ENCODE results near the gene SPNS2. TPM values are rescaled to one million over a fixed set of nuclear protein-coding genes. Genes with fewer than 3 reads are reported as not detected.

SPNS2 gene
- total RNA-seq, 3 donors from 2014 or later = 9.2 to 24.5 (median 11.0) TPM

DNA sequence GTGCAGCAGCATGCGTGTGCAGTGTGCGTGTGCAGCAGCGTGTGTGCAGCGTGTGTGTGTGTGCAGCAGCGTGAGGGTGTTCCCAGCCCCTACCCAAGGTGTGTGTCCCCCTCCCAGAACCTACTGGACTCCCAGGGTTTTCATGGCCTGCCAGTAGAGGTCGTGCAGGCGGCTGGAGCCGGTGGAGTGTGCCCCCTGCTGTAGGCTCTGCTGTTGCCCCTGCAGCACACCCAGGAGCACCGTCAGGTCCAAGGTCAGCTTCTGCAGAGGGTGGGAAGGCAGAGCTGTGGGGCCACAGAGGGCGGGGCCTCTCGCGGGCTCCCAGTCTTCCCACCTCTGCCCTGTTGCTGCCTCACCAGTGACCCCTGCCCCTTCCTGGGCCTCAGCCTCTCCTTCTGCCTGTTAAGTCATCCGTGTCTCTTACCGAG, 41.6 kb downstream of the SPNS2 start:
- no peak overlapping the region for H3K4me3 ChIP-seq
- ATAC-seq (peak; percentile 4), DNase-seq (no peak)
- H3K36me3 ChIP-seq (ENCODE audit: low read depth) = no peaks in the 10 kb centered on the region
- intact Hi-C loops (cut with DNase I, micrococcal nuclease) = no loop called here
- H3K9me3 ChIP-seq = no peaks in the 10 kb centered on the region
- TF ChIP-seq, protein P1, sequence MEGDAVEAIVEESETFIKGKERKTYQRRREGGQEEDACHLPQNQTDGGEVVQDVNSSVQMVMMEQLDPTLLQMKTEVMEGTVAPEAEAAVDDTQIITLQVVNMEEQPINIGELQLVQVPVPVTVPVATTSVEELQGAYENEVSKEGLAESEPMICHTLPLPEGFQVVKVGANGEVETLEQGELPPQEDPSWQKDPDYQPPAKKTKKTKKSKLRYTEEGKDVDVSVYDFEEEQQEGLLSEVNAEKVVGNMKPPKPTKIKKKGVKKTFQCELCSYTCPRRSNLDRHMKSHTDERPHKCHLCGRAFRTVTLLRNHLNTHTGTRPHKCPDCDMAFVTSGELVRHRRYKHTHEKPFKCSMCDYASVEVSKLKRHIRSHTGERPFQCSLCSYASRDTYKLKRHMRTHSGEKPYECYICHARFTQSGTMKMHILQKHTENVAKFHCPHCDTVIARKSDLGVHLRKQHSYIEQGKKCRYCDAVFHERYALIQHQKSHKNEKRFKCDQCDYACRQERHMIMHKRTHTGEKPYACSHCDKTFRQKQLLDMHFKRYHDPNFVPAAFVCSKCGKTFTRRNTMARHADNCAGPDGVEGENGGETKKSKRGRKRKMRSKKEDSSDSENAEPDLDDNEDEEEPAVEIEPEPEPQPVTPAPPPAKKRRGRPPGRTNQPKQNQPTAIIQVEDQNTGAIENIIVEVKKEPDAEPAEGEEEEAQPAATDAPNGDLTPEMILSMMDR (IDR thresholded peaks at IDR 0.05) = no peak
- peaks cover 11% of the 10 kb centered on the region for H3K4me1 ChIP-seq (ENCODE audit: low read depth)

DNA sequence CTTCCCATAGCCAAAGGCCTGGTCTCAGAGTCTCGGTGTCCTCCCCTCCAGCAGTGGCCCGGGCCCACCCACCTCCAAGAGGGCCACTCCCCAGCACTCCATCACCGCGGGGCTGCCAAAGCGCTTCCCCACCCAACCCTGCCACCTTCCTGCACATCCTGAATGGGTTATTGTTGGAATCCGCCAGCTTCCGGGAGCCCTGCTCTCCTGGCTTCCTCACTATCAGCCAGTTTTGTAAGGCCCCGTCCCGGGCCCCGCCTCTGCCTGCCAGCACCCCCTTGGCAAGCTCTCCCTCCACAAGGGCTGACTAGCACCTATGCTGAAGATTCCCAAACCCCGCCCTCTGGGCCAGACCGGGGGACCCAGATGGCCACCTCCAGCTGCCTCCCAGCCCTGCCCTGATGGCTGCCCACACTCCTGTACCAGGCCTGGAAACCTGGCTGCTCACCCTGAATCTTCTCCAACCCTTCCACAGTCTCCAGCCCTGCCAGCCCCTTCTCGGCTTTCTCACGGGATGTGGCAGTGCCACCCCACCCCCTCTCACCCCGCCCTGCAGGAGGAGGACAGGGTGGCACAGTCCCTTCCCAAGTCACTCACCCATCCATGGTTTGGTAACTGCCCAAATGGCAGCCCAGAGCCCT, 42.1 kb downstream of the SPNS2 start:
- Histone ChIP-seq H3K4me3 (no peak overlapping the region), H3K4me1 (ENCODE audit: low read depth) (peaks cover 11% of the 10 kb centered on the region), H3K9me3 (no peaks in the 10 kb centered on the region), H3K36me3 (ENCODE audit: low read depth) (no peaks in the 10 kb centered on the region)
- intact Hi-C loops (cut with DNase I, micrococcal nuclease) = no loop called here
- DNase-seq (no peak), ATAC-seq (peak; percentile 4)
- TF ChIP-seq, protein P1 (IDR thresholded peaks at IDR 0.05) = no peak

DNA sequence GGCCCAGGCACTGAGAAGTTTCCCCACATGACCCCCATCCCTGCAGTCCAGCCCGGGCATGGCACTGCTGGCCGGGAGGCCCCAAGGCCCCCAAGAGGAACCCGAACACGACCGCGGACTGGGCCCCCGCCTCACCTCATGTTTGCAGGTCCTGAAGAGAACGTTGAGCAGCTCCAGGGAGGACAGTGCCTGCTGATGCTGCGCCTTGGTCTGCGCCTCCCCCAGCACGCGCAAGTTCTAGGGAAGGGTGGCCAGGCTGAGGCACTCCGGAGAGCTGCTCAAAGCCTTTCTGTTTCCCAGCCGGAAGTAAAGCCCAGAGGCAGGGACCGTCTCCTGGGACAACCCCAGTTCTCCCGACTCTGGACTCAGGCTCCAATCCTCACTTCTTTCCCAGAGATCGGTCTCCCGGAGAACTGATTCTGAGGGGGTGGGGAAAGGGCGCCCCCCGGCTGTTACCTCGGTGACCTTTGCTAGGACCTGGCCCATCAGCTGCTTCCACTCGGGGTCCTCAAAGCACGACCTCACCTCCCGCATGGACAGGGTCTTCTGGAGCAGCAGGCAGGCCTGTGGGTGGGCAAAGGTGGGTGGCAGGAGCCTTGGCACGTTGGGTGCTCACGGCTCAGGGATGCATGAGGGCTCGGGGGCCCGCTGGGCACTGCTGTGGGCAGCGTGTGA, 42.8 kb downstream of the SPNS2 start:
- no peak for ATAC-seq
- H3K4me1 ChIP-seq (ENCODE audit: low read depth) = peaks cover 5% of the 10 kb centered on the region
- H3K36me3 ChIP-seq (ENCODE audit: low read depth) = no peaks in the 10 kb centered on the region
- TF ChIP-seq, protein P1 (IDR thresholded peaks at IDR 0.05) = no peak
- DNase-seq = no peak
- H3K9me3 ChIP-seq = no peaks in the 10 kb centered on the region
- intact Hi-C loops (cut with DNase I, micrococcal nuclease) = no loop called here
- no peak overlapping the region for H3K4me3 ChIP-seq

DNA sequence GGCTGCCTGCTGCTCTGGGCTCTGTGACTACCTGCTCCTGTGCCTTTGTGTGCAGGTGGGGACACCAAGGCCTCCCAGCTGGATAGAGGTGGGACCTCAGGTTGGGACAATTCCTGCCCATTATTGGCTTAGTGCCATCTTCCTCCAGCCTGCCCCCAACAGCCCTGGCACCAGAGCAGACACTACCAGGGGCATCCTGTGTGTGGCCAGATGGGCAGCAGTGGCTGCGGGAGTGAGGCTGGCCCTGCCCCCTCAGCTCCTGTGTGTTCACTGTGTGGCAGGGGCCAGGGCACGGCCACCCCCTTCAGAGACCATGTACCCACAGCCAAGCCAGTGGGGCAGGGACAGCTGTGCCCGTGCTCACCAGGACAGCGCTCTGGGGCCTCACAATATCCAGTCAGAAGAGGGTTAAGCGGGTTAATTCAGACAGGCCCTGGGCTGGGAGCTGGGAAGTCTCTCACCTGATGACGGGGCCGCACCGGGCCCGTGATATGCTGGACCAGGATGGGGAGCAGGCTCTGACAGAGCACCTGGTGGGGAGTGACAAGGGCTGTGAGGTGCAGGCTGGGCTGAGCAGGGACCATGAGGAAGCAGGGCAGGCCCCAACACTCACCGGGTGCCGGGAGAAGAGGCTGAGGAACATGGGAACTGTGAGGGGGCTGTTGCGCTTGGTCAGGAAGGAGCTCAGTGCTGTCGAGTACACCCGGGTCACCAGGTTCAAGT, 43.5 kb downstream of the SPNS2 start:
- no peak overlapping the region for H3K4me3 ChIP-seq
- DNase-seq (no peak), ATAC-seq (no peak)
- intact Hi-C loops (cut with DNase I, micrococcal nuclease) = no loop called here
- H3K4me1 ChIP-seq (ENCODE audit: low read depth) = no peaks in the 10 kb centered on the region
- TF ChIP-seq, protein P1 (IDR thresholded peaks at IDR 0.05) = no peak
- H3K36me3 ChIP-seq (ENCODE audit: low read depth) = no peaks in the 10 kb centered on the region
- H3K9me3 ChIP-seq = no peaks in the 10 kb centered on the region

GRCh38 chr17:4542726-4543191, 44.1 kb downstream of the SPNS2 start:
- Histone ChIP-seq H3K36me3 (ENCODE audit: low read depth) (no peaks in the 10 kb centered on the region), H3K9me3 (no peaks in the 10 kb centered on the region), H3K4me3 (no peak overlapping the region), H3K4me1 (ENCODE audit: low read depth) (no peaks in the 10 kb centered on the region)
- intact Hi-C loops (cut with DNase I, micrococcal nuclease) = no loop called here
- no peak for DNase-seq
- ATAC-seq = no peak
- TF ChIP-seq, protein P1 (IDR thresholded peaks at IDR 0.05) = no peak
